ENCODE data around the gene TPK1. TPM values are rescaled to one million over a fixed set of nuclear protein-coding genes. Genes with fewer than 3 reads are reported as not detected.

The TPK1 gene
- total and polyA plus RNA-seq, 2 of the 8 experiments (the other 6 are each of a cell fraction or from before 2014, with no cell fraction given), result 1.9 to 2.7 TPM

DNA sequence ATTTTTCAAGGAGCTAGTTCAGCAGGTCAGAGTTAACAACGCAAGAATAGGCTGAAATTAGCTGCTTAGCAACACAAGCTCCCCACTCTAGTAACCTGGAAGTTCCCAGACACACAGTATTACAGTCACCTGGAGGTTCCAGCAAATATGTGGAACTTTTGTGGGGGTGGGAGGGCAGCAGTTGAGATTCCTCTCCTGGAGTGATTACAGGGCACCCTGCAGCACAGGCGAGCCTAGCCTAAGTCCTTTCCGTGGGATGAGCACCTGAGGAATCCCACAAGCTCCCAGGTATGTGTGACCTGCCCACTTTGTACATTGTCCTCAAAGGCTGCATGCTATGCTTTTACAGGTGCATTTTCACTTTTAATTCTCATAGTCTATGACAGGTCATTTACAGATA is 13.6 kb downstream of the TPK1 start (continued):
- TF ChIP-seq, protein P1, sequence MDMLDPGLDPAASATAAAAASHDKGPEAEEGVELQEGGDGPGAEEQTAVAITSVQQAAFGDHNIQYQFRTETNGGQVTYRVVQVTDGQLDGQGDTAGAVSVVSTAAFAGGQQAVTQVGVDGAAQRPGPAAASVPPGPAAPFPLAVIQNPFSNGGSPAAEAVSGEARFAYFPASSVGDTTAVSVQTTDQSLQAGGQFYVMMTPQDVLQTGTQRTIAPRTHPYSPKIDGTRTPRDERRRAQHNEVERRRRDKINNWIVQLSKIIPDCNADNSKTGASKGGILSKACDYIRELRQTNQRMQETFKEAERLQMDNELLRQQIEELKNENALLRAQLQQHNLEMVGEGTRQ (IDR thresholded peaks at IDR 0.05; ENCODE audit: low read length), result no peak
- TF ChIP-seq EZH2 (IDR thresholded peaks at IDR 0.05; ENCODE audit: low read depth, low read length, severe bottlenecking) (no peak), YY1 (IDR thresholded peaks at IDR 0.05; ENCODE audit: low read depth, low read length) (no peak), GABPA (IDR thresholded peaks at IDR 0.05; ENCODE audit: borderline replicate concordance, insufficient read depth, low read length) (no peak), SIN3A (conservative IDR thresholded peaks at IDR 0.05 in 1 of 2, IDR thresholded peaks at IDR 0.05 in 1 of 2; ENCODE audit: low read depth in 1 of 2, low read length in 2 of 2) (no peak)
- TF ChIP-seq, protein P2, sequence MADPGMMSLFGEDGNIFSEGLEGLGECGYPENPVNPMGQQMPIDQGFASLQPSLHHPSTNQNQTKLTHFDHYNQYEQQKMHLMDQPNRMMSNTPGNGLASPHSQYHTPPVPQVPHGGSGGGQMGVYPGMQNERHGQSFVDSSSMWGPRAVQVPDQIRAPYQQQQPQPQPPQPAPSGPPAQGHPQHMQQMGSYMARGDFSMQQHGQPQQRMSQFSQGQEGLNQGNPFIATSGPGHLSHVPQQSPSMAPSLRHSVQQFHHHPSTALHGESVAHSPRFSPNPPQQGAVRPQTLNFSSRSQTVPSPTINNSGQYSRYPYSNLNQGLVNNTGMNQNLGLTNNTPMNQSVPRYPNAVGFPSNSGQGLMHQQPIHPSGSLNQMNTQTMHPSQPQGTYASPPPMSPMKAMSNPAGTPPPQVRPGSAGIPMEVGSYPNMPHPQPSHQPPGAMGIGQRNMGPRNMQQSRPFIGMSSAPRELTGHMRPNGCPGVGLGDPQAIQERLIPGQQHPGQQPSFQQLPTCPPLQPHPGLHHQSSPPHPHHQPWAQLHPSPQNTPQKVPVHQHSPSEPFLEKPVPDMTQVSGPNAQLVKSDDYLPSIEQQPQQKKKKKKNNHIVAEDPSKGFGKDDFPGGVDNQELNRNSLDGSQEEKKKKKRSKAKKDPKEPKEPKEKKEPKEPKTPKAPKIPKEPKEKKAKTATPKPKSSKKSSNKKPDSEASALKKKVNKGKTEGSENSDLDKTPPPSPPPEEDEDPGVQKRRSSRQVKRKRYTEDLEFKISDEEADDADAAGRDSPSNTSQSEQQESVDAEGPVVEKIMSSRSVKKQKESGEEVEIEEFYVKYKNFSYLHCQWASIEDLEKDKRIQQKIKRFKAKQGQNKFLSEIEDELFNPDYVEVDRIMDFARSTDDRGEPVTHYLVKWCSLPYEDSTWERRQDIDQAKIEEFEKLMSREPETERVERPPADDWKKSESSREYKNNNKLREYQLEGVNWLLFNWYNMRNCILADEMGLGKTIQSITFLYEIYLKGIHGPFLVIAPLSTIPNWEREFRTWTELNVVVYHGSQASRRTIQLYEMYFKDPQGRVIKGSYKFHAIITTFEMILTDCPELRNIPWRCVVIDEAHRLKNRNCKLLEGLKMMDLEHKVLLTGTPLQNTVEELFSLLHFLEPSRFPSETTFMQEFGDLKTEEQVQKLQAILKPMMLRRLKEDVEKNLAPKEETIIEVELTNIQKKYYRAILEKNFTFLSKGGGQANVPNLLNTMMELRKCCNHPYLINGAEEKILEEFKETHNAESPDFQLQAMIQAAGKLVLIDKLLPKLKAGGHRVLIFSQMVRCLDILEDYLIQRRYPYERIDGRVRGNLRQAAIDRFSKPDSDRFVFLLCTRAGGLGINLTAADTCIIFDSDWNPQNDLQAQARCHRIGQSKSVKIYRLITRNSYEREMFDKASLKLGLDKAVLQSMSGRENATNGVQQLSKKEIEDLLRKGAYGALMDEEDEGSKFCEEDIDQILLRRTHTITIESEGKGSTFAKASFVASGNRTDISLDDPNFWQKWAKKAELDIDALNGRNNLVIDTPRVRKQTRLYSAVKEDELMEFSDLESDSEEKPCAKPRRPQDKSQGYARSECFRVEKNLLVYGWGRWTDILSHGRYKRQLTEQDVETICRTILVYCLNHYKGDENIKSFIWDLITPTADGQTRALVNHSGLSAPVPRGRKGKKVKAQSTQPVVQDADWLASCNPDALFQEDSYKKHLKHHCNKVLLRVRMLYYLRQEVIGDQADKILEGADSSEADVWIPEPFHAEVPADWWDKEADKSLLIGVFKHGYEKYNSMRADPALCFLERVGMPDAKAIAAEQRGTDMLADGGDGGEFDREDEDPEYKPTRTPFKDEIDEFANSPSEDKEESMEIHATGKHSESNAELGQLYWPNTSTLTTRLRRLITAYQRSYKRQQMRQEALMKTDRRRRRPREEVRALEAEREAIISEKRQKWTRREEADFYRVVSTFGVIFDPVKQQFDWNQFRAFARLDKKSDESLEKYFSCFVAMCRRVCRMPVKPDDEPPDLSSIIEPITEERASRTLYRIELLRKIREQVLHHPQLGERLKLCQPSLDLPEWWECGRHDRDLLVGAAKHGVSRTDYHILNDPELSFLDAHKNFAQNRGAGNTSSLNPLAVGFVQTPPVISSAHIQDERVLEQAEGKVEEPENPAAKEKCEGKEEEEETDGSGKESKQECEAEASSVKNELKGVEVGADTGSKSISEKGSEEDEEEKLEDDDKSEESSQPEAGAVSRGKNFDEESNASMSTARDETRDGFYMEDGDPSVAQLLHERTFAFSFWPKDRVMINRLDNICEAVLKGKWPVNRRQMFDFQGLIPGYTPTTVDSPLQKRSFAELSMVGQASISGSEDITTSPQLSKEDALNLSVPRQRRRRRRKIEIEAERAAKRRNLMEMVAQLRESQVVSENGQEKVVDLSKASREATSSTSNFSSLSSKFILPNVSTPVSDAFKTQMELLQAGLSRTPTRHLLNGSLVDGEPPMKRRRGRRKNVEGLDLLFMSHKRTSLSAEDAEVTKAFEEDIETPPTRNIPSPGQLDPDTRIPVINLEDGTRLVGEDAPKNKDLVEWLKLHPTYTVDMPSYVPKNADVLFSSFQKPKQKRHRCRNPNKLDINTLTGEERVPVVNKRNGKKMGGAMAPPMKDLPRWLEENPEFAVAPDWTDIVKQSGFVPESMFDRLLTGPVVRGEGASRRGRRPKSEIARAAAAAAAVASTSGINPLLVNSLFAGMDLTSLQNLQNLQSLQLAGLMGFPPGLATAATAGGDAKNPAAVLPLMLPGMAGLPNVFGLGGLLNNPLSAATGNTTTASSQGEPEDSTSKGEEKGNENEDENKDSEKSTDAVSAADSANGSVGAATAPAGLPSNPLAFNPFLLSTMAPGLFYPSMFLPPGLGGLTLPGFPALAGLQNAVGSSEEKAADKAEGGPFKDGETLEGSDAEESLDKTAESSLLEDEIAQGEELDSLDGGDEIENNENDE (IDR thresholded peaks at IDR 0.05; ENCODE audit: insufficient replicate concordance, low read length), result no peak

All from H1 (cell line).